Stimulated activated naive CD8-positive, alpha-beta T cell treated with anti-CD3 and anti-CD28 coated beads, Interleukin-15, amount 100 ng/mL, for 72 hours (primary cell): Measurements from ENCODE around the gene GALNT13.

ENCODE experiments used
- ATAC-seq: fragments of 150-1000 bp; cut with Tn5 transposase; 2 replicates; pipeline ENCODE4 v1.10.0; 2021; ENCODE audit warnings: mild to moderate bottlenecking, moderate library complexity
- DNase-seq, 2 donors: peaks; one replicate each; pipeline ENCODE4 v3.0.0; 2021 to 2022
- H3K27ac Mint-ChIP-seq, 2 donors: one replicate each; pipeline ENCODE4 v1.8.0; 2022; ENCODE audit warnings: mild to moderate bottlenecking in 2 of 2, mixed read lengths in 2 of 2, moderate library complexity in 2 of 2
- H3K27me3 Mint-ChIP-seq: one replicate; pipeline ENCODE4 v1.8.0; 2022; ENCODE audit warnings: mixed read lengths
- H3K4me1 Mint-ChIP-seq: one replicate; pipeline ENCODE4 v1.8.0; 2022; ENCODE audit warnings: mild to moderate bottlenecking, mixed read lengths
- H3K4me3 Mint-ChIP-seq, 2 donors: one replicate each; pipeline ENCODE4 v1.8.0; 2022; ENCODE audit warnings: mild to moderate bottlenecking in 2 of 2, mixed read lengths in 2 of 2, moderate library complexity in 1 of 2
- H3K9me3 Mint-ChIP-seq, 2 donors: one replicate each; pipeline ENCODE4 v1.8.0; 2022; ENCODE audit warnings: mixed read lengths in 2 of 2

The GALNT13 gene

DNA sequence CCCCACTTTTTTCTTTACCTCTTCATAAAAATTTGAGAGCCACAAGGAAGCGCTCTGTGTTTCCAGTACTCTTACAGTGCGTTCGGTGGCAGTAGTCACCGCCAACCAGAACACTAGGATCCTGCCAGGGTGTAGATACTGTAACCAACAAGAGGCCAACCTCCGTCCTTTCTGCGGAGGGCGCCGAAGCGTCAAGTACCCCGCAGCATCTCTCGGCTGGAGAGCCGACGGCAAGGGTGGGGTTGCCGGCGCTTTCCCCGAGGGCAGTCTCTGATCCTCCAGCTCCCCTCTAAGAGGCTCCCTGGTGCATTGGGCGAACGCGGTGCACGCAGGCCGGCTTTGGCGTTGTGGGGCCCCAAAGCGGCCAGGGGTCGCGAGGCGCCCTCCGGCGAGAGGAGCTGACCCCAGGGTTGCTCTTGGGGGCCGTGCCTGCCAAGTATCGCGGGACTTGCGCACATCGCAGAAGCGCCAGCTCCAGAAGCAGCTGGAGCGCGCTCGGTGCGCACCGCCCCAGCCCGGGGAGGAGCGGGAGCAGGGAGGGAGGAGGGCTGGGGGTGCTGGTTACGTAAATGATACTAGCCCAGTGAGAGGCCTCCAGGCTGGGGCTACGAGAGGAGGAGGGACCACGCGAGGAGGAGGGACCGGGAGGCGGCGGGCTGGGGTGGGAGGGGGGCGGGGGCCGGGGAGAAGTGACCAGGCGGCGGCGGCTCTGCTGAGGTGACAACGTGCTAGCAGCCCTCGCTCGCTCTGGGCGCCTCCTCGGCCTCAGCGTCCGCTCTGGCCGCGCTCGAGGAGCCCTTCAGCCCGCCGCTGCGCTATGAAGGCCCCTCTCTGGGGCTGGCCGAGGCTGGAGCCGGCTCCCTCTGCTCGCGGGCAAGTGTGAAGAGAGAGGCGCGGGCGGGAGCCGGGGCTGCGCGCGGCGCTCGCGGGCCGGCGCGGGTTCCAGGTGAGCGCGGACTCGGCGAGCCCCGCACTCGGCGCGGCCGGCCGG is at the start of gene GALNT13:
GALNT13 (plus strand) TSS at position 692 of the 991 bp plus-strand sequence.
- Mint-ChIP-seq H3K4me3 (peak within 1 kb of the TSS; percentile 38 to 47), H3K4me1 (peaks cover 7% of the 10 kb centered on the region), H3K27ac (no peak within 1 kb of the TSS), H3K9me3 (peaks cover 0 to 5% of the 10 kb centered on the region in 2 donors), H3K27me3 (peaks cover 33% of the 10 kb centered on the region)
- peak; percentile 76 for ATAC-seq
- DNase-seq: peak in 1 of 2 donors; percentile 12

DNA sequence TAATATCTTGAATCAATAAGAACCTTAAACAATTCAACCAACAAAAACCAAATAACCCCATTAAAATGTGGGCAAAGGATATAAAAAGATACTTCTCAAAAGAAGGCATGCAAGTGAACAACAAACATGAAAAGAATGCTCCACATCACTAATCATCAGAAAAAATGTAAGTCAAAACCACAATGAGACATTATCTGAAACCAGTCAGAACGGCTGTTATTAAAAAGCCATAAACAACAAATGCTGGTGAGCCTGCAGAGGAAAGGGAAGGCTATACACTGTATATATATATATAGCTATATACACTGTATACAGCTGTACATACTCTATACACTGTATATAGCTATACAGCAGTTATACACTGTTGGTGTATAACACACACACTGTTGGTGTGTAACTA is 47.8 kb upstream of the GALNT13 start:
- DNase-seq (no peak), ATAC-seq (no peak)
- no peaks in the 10 kb centered on the region for H3K4me1 Mint-ChIP-seq
- no peak overlapping the region for H3K4me3 Mint-ChIP-seq
- H3K27ac Mint-ChIP-seq: no peak overlapping the region
- H3K9me3 Mint-ChIP-seq: peaks cover 7 to 23% of the 10 kb centered on the region in 2 donors
- H3K27me3 Mint-ChIP-seq: no peaks in the 10 kb centered on the region

DNA sequence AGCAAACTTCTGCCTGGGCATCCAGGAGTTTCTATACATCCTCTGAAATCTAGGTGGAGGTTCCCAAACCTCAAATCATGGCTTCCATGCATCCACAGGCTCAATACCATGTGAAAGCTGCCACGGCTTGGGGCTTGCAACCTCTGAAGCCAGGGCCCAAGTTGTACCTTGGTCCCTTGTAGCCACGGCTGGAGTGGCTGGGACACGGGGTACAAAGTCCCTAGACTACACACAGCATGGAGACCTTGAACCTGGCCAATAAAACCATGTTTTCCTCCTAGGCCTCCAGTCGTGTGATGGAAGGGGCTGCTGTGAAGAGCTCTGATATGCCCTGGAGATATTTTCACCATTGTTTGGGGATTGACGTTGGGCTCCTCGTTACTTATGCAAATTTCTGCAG is 43.4 kb upstream of the GALNT13 start:
- Mint-ChIP-seq H3K4me3 (no peak overlapping the region), H3K9me3 (peaks cover 16 to 35% of the 10 kb centered on the region in 2 donors), H3K27me3 (no peaks in the 10 kb centered on the region), H3K27ac (no peak overlapping the region), H3K4me1 (no peaks in the 10 kb centered on the region)
- DNase-seq: no peak
- ATAC-seq: no peak

DNA sequence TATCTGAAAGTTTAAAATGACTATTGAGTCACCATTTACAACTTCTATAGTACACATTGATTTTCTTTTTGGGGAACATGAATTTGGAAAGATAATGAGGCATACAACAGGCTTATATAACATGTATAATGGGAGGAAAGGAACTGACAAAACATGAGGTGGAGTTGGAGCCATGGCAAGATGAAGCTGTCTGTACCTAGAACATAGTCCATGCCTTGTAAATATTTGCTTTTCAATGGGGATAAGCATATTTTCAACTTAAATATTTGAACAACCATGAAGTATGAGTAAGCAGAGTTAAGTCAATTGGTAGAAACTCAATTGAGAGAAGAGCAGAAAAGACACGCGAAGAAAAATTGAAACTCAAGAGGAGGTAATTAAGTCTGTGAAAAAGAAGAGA is 37.1 kb upstream of the GALNT13 start:
- Mint-ChIP-seq H3K4me1 (no peaks in the 10 kb centered on the region), H3K4me3 (no peak overlapping the region), H3K27me3 (no peaks in the 10 kb centered on the region), H3K27ac (no peak overlapping the region), H3K9me3 (peaks cover 5 to 14% of the 10 kb centered on the region in 2 donors)
- DNase-seq (no peak), ATAC-seq (no peak)

DNA sequence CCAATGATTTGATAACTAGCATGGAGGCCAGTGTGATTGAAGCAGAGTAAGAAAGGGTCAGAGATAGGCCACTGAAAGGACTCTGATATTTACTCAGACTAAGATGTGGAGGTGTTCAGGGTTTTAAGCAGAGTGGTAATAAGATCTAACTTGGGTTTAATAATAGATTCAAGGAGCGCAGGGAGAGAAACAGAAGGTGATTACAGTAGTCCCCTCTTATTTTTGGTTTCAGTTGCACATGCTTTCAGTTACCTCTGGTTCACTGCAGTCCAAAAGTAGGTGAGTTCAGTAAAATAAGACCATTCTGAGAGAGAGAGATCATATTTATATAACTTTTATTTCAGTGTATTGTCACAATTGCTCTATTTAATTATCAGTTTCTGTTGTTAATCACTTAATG is 13.5 kb upstream of the GALNT13 start:
- Mint-ChIP-seq H3K4me1 (no peaks in the 10 kb centered on the region), H3K9me3 (peaks cover 4 to 6% of the 10 kb centered on the region in 2 donors), H3K4me3 (no peak overlapping the region), H3K27ac (no peak overlapping the region), H3K27me3 (no peaks in the 10 kb centered on the region)
- ATAC-seq: no peak
- DNase-seq: no peak

DNA sequence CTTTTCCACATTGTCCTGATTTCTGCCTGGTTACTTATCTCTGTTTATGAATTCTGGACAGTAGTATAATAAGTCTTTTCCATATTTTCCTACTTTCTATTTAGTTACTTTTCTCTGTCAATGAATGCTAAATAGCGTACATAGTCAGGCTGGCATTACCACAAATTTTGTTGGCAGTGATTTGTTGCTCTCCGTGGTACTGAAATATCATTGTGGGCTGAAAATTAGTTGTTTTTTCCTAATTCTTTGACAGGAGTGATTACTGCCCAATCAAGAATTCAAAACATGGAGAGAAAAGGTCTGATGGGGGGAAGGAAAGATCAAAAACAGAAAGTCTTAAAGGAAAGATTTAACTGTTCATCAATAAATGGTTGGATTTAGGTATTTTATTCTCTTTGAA is 7.7 kb upstream of the GALNT13 start:
- no peak for DNase-seq
- H3K27me3 Mint-ChIP-seq: no peaks in the 10 kb centered on the region
- no peaks in the 10 kb centered on the region for H3K4me1 Mint-ChIP-seq
- no peak overlapping the region for H3K27ac Mint-ChIP-seq
- ATAC-seq: no peak
- no peak overlapping the region for H3K4me3 Mint-ChIP-seq
- no peaks in the 10 kb centered on the region for H3K9me3 Mint-ChIP-seq

DNA sequence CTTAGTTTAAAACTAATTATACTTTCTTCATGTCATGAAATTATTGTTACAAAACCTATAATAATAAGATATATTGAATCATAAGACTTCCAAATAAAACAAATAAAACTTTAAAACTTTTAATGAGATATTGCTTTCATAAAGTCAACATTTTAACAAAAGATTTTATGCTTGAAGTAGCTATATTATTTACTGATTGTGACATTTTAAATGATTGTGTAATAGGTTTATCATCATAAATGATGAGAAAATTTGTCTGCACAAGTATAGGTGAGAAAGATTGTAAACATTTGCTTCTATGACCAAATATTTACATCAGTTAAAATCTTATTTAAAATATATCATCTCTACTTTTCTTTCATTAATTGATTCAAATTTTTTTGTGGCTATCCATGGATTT is 5.1 kb upstream of the GALNT13 start:
- Mint-ChIP-seq H3K4me3 (no peak overlapping the region), H3K4me1 (no peaks in the 10 kb centered on the region), H3K27me3 (peaks cover 9% of the 10 kb centered on the region), H3K9me3 (no peaks in the 10 kb centered on the region), H3K27ac (no peak overlapping the region)
- DNase-seq: no peak
- no peak for ATAC-seq

DNA sequence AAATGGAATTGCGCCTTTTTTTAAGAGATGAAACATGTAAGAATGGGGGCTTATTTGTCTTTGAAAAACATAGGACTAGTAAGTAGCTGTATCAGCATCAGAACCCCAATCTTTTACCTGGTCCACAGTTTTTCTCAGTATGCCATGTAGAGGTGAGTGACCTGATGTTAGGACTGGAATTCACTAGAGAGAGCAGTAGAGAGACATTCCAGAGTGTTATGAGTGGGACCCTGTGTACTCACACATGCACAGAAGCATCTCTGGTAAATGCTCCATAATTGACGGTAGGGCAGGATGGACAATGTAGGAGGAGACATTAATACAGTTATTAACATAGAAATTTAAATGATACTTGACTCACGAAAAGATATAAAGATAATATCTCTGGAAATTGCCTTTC is 1.4 kb upstream of the GALNT13 start:
- DNase-seq (no peak), ATAC-seq (no peak)
- peaks cover 7% of the 10 kb centered on the region for H3K4me1 Mint-ChIP-seq
- H3K9me3 Mint-ChIP-seq: peaks cover 0 to 5% of the 10 kb centered on the region in 2 donors
- no peak overlapping the region for H3K4me3 Mint-ChIP-seq
- H3K27me3 Mint-ChIP-seq: peaks cover 33% of the 10 kb centered on the region
- H3K27ac Mint-ChIP-seq: no peak overlapping the region

DNA sequence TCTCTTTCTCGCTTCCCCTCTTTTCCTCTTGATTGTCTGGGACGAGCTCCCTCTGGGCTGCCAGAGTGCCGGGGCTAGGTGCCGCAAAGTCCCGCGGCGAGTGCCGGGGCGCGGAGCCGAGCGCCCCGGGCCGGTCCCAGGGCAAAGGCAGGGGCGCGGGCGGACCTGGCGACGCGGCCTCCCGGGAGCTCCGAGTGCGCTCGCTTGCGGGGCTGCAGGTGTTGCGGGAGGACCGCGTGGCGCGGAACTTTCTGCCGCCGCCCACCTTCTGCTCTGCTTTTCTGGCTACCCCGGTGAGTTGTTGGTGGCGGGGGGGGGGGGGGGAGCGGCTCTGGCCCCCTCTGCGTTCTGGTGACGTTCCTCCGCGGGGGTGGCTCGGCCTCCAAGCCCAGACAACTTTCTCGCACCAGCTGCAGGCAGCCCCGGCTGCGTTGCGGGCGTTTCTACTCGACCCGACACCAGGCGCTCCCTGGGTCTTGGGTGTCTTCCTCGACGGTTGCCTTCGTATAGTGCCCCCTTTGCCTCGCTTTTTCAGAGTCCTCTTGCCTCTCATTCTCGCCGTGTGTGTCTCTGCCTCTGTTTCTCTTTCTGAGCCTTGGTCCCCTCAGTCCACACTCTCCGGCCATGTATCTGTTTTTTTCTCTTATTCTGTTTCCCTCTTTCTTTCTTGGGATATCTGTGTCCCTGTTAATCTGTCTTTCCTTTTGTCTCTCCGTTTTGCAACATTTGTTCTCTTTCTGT is 759 bp downstream of the GALNT13 start:
- Mint-ChIP-seq H3K9me3 (peaks cover 0 to 5% of the 10 kb centered on the region in 2 donors), H3K27ac (no peak overlapping the region), H3K4me3 (peak overlapping the region; percentile 38 to 47), H3K4me1 (peaks cover 7% of the 10 kb centered on the region), H3K27me3 (peaks cover 33% of the 10 kb centered on the region)
- DNase-seq (no peak), ATAC-seq (no peak)

DNA sequence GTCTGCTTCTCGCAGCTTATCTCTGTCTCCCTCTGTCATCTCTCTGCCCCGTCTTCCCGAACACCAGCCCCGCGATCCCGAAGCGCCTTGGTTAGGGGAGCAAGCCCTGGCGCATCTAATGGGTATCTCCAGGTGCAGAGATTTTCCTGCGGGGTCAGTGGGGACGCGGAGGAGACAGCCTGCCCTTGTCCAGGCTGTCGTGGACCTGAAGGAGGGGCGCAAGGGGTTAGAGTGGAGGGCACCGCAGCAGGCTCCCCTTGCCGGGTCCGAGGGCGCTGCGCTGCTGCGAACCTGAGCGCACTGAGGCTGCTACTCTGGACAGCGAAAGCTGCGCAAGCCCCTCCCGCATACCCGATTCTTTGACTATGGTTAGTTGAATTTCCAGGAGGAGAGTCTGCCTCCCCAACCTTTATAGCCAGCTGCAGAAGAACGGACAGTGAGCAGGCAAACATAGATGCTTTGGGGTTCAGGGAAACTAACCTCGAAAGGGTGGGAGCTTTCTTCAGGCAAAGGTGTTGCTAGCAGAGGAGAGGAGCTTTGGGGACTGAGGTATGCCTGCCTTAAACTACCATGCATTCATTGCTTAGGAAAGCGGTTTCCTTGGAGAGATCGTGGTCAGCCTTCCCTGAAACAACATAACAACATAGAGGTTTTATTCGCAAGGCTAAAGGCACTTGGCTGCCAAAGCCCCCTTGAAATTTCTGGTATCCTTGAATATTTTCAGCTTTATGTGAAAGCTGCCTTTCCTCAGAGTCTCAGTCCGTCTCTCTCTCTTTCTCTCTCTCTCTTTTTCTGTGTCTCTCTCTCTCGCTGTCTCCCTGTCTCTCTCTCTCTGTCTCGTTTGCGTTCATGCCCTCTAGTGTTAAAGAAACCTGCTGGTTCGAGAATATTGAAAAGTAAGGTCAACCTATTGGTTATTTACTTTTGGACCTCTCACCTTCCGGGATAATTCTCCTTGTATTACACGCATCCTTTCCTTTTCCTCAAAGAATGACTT is 1.6 kb downstream of the GALNT13 start:
- H3K4me1 Mint-ChIP-seq: peaks cover 7% of the 10 kb centered on the region
- H3K27ac Mint-ChIP-seq: no peak overlapping the region
- peak overlapping the region; percentile 38 to 47 for H3K4me3 Mint-ChIP-seq
- DNase-seq (no peak), ATAC-seq (no peak)
- peaks cover 0 to 5% of the 10 kb centered on the region in 2 donors for H3K9me3 Mint-ChIP-seq
- peaks cover 33% of the 10 kb centered on the region for H3K27me3 Mint-ChIP-seq

DNA sequence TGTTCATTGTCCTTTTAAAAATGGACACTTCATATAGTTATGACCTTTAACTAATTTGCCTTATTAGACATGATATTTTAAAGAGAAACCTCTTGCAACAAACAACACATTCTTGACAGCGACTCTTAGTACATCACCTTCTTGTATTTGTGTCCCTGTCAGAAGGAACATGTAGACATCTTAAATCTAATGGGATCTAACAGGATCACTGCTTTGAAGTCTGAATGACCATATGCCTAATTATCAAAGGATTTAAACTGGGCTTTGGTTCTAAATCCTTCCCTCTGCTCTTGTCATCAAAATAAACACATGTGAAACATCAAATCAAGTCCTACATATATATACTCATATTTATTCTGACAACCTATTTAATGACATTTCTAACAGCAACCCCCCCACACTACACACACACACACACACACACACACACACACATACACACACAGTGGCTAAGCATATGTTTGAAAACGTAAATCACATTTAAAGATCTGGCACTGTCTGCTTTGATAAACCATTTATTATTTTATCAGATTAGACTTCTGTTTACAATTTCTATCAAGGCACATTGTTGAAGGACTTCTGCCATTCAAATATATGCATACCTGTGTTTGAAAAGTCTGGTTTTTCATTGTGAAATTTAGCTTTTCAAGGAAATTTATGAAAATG is 4.2 kb downstream of the GALNT13 start:
- Mint-ChIP-seq H3K4me1 (peaks cover 7% of the 10 kb centered on the region), H3K27me3 (peaks cover 29% of the 10 kb centered on the region), H3K9me3 (peaks cover 0 to 5% of the 10 kb centered on the region in 2 donors), H3K4me3 (no peak overlapping the region), H3K27ac (no peak overlapping the region)
- ATAC-seq (no peak), DNase-seq (no peak)

DNA sequence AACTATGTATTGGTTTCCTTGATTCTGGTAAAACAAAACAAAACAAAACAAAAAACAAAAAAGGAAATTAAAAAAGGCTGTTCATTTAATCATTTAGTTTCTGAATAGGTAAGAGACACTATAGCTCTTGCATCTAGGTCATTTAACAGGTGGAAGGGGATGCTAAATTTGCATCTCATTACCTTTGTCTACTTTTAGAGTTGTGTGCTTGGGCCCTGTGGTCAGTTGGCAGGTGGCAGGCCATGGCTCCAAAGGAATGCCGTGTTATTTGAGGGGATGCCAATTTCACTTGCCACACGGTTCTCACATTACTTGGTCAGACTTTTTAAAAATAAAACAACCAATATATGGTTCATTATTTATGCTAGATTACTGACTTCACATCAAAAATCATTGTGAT is 9.2 kb downstream of the GALNT13 start:
- Mint-ChIP-seq H3K27me3 (no peaks in the 10 kb centered on the region), H3K9me3 (no peaks in the 10 kb centered on the region), H3K4me3 (no peak overlapping the region), H3K4me1 (no peaks in the 10 kb centered on the region), H3K27ac (no peak overlapping the region)
- ATAC-seq (no peak), DNase-seq (no peak)

DNA sequence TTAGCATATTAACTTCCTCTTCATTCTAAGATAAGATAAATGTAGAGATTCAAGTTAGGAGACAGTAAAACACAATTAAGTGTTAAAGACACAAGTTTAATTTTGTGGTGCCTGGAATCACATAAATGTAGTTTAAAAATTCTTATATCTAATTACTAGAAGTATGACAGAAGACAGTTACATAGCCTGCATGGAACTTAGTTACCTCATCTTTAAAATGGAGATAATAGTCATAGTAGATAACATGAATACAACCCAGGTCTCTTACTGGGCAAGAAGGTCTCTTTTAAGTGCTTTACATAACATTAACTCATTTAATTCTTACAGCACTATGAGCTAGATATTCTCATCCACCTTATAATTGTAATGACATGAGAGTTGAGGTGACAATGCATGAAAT is 15.1 kb downstream of the GALNT13 start:
- DNase-seq (no peak), ATAC-seq (no peak)
- Mint-ChIP-seq H3K9me3 (no peaks in the 10 kb centered on the region), H3K27ac (no peak overlapping the region), H3K4me3 (no peak overlapping the region), H3K27me3 (no peaks in the 10 kb centered on the region), H3K4me1 (no peaks in the 10 kb centered on the region)

DNA sequence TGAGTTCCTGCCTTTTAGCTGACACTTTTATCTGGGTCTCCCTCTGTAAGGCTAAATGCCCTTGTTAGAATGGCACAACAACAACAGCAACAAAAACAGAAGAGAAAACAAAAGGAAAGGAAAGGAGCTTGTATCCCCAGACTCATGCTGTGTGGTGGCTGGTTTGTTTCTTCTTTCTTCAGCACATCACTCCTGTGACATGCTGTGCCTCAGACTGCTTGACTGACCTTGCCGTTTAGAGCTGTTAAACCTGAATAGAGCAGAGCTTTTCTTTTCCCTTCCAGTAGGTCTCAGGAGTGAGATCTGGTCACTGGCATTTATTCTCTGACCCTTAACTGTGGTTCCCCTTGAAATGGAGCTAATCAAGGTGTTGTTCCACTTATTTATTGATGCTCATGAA is 18.9 kb downstream of the GALNT13 start:
- Mint-ChIP-seq H3K27me3 (no peaks in the 10 kb centered on the region), H3K9me3 (peaks cover 0 to 15% of the 10 kb centered on the region in 2 donors), H3K4me1 (no peaks in the 10 kb centered on the region), H3K27ac (no peak overlapping the region), H3K4me3 (no peak overlapping the region)
- DNase-seq: no peak
- ATAC-seq: no peak

DNA sequence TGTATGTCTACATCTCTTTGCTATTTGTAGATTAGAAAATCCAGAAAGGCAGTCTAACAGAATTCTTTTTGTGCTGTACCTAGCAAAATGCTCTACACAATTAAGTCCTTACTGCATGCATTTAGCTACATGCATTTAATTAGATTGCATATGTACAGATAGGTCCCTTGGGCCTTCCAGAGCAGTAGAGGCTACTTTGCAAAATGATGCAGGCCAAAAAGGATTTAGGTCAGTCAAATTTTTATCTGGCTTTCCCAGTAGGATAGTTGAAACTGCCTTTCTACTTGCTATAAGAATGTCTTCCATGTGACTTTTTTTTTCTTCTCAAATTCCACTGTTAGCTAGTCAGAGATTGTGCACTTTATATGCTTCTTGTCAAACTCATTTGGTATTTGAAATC is 19.3 kb downstream of the GALNT13 start:
- H3K27me3 Mint-ChIP-seq: no peaks in the 10 kb centered on the region
- H3K4me1 Mint-ChIP-seq: no peaks in the 10 kb centered on the region
- H3K27ac Mint-ChIP-seq: no peak overlapping the region
- ATAC-seq (no peak), DNase-seq (no peak)
- peaks cover 0 to 15% of the 10 kb centered on the region in 2 donors for H3K9me3 Mint-ChIP-seq
- no peak overlapping the region for H3K4me3 Mint-ChIP-seq
